GM23338 (cell line): ENCODE data around the gene MRPL37. TPM values are rescaled to one million over a fixed set of nuclear protein-coding genes. Genes with fewer than 3 reads are reported as not detected.

Source experiments
- ATAC-seq: fragments of 200-7000 bp; cut with Tn5 transposase; 3 replicates; pipeline ENCODE4 v1.9.1; 2020
- DNase-seq: peaks from one replicate; pipeline ENCODE4 v3.0.0-alpha.2; 2015; ENCODE audit warnings: low spot score
- H2AFZ ChIP-seq: fragments of 200-600 bp; sonication (generic); 2 replicates; pipeline ENCODE4 v1.8.0; 2016; ENCODE audit warnings: antibody characterized with exemption, mild to moderate bottlenecking, moderate library complexity
- H3F3A ChIP-seq: fragments of 200-600 bp; sonication (generic); replicated peaks from 2 replicates; pipeline ENCODE4 v1.8.0; 2017; ENCODE audit warnings: antibody characterized with exemption, mixed run types, low read depth
- H3K27ac ChIP-seq: fragments of 200-600 bp; sonication (generic); 2 replicates; pipeline ENCODE4 v1.6.1; 2016; ENCODE audit warnings: low read depth
- H3K27me3 ChIP-seq: fragments of 200-600 bp; sonication (generic); 2 replicates; pipeline ENCODE4 v1.8.0; 2016; ENCODE audit warnings: mild to moderate bottlenecking, mixed run types, moderate library complexity; ENCODE audit not compliant: insufficient read depth
- H3K36me3 ChIP-seq: fragments of 200-600 bp; sonication (generic); 2 replicates; pipeline ENCODE4 v1.8.0; 2016; ENCODE audit warnings: mild to moderate bottlenecking; ENCODE audit not compliant: insufficient read depth
- H3K4me1 ChIP-seq: fragments of 200-600 bp; sonication (generic); 2 replicates; pipeline ENCODE4 v1.8.0; 2016; ENCODE audit warnings: mild to moderate bottlenecking, moderate library complexity; ENCODE audit not compliant: insufficient read depth
- H3K4me2 ChIP-seq: fragments of 200-600 bp; sonication (generic); 2 replicates; pipeline ENCODE4 v1.7.1; 2017; ENCODE audit warnings: mixed run types
- H3K4me3 ChIP-seq: fragments of 200-600 bp; sonication (generic); 2 replicates; pipeline ENCODE4 v1.6.1; 2016; ENCODE audit warnings: mixed run types
- H3K79me2 ChIP-seq: fragments of 200-600 bp; sonication (generic); replicated peaks from 2 replicates; pipeline ENCODE4 v1.8.0; 2017; ENCODE audit warnings: mild to moderate bottlenecking; ENCODE audit not compliant: insufficient read depth
- H3K9me2 ChIP-seq: fragments of 200-600 bp; sonication (generic); 2 replicates; pipeline ENCODE4 v1.8.0; 2017; ENCODE audit not compliant: insufficient read depth
- H4K20me1 ChIP-seq: fragments of 200-600 bp; sonication (generic); replicated peaks from 2 replicates; pipeline ENCODE4 v1.8.0; 2017; ENCODE audit warnings: mild to moderate bottlenecking; ENCODE audit not compliant: insufficient read depth
- H3K27ac Mint-ChIP-seq: 2 replicates; pipeline ENCODE4 v1.8.0; 2020; ENCODE audit warnings: inconsistent platforms, mild to moderate bottlenecking, moderate library complexity, mixed read lengths
- H3K27me3 Mint-ChIP-seq: 3 replicates; pipeline ENCODE4 v1.8.0; 2022; ENCODE audit warnings: low read depth, mild to moderate bottlenecking, moderate library complexity, mixed read lengths, inconsistent platforms; ENCODE audit not compliant: insufficient read depth, poor library complexity
- H3K36me3 Mint-ChIP-seq: 3 replicates; pipeline ENCODE4 v1.8.0; 2021; ENCODE audit warnings: low read depth, mild to moderate bottlenecking, inconsistent platforms, moderate library complexity, mixed read lengths
- H3K4me1 Mint-ChIP-seq: 3 replicates; pipeline ENCODE4 v1.8.0; 2020; ENCODE audit warnings: mild to moderate bottlenecking, inconsistent platforms, mixed read lengths
- H3K4me3 Mint-ChIP-seq: 3 replicates; pipeline ENCODE4 v1.8.0; 2021; ENCODE audit warnings: moderate library complexity, mild to moderate bottlenecking, inconsistent platforms, mixed read lengths
- H3K9me3 Mint-ChIP-seq: 3 replicates; pipeline ENCODE4 v1.8.0; 2020; ENCODE audit warnings: moderate library complexity, mild to moderate bottlenecking, inconsistent platforms, mixed read lengths
- CREB1 ChIP-seq: fragments of 250-450 bp; sonication (Bioruptor Pico); IDR thresholded peaks from 2 replicates; pipeline ENCODE4 v1.5.0; 2020; ENCODE audit warnings: low read depth, mild to moderate bottlenecking, moderate library complexity
- CTCF ChIP-seq, 2 experiments: fragments of 200-600 bp in 1 of 2; sonication (generic) in 1 of 2; conservative IDR thresholded peaks; 2 replicates each; pipeline versions ENCODE4 v1.5.1 to v1.6.1; 2016 to 2017; ENCODE audit warnings: antibody characterized with exemption in 2 of 2, low read depth in 2 of 2, mild to moderate bottlenecking in 2 of 2, moderate library complexity in 1 of 2
- EZH2 ChIP-seq: fragments of 200-600 bp; sonication (generic); IDR thresholded peaks from one replicate; pipeline ENCODE4 v1.8.0; 2017; ENCODE audit warnings: antibody characterized with exemption, mild to moderate bottlenecking, low read depth; ENCODE audit not compliant: unreplicated experiment
- NANOG ChIP-seq: IDR thresholded peaks from 2 replicates; pipeline ENCODE4 v1.6.1; 2016; ENCODE audit warnings: antibody characterized with exemption, borderline replicate concordance
- POLR2AphosphoS5 ChIP-seq: IDR thresholded peaks from 2 replicates; pipeline ENCODE4 v1.6.1; 2016; ENCODE audit warnings: antibody characterized with exemption, low read depth
- ZNF114 ChIP-seq: fragments of 250-450 bp; sonication (Bioruptor Pico); IDR thresholded peaks from 2 replicates; pipeline ENCODE4 v1.5.0; 2020; ENCODE audit warnings: mild to moderate bottlenecking, moderate library complexity
- ZNF331 ChIP-seq: fragments of 250-450 bp; sonication (Bioruptor Pico); IDR thresholded peaks from 2 replicates; pipeline ENCODE4 v1.5.0; 2020; ENCODE audit warnings: low read depth, mild to moderate bottlenecking, moderate library complexity
- ZNF462 ChIP-seq: fragments of 250-450 bp; sonication (Bioruptor Pico); IDR thresholded peaks from 2 replicates; pipeline ENCODE4 v1.5.0; 2020; ENCODE audit warnings: mild to moderate bottlenecking, moderate library complexity
- polyA plus RNA-seq: library from polyadenylated mRNA; unstranded; fragments of >200 nt; fragmentation: Nextera tagmentation; extraction: Ambion mirVana; gene quantifications from 2 replicates; pipeline ENCODE4 v1.2.1, GENCODE V29; 2016
- total RNA-seq: library from RNA; depleted of rRNA; stranded (reverse); fragments of >200 nt; shearing (Covaris generic); gene quantifications from 2 replicates; pipeline ENCODE4 v1.2.3, GENCODE V29; 2014

The MRPL37 gene
- total and polyA plus RNA-seq, 2 experiments from 2014 or later: 130 to 155 TPM

- Histone ChIP-seq H3K36me3 (no peaks in the 10 kb centered on the region), H3K4me2 (no peak overlapping the region), H3K9me2 (no peaks in the 10 kb centered on the region), H4K20me1 (no peaks in the 10 kb centered on the region), H3K27me3 (no peaks in the 10 kb centered on the region), H2AFZ (no peak overlapping the region), H3F3A (no peaks in the 10 kb centered on the region), H3K79me2 (no peaks in the 10 kb centered on the region), H3K27ac (no peak overlapping the region), H3K4me3 (no peak overlapping the region), H3K4me1 (no peaks in the 10 kb centered on the region)
- no peak overlapping the region for H3K4me3 Mint-ChIP-seq
- DNase-seq (no peak), ATAC-seq (no peak)
- peaks cover 9% of the 10 kb centered on the region for H3K36me3 Mint-ChIP-seq
- TF ChIP-seq CTCF (conservative IDR thresholded peaks at IDR 0.05; ENCODE audit: low read depth in 2 of 2) (no peak), NANOG (no peak), ZNF331 (CRISPR knock-in tag) (no peak), ZNF114 (CRISPR knock-in tag) (no peak), CREB1 (CRISPR knock-in tag) (no peak), EZH2 (no peak), POLR2AphosphoS5 (no peak), ZNF462 (CRISPR knock-in tag) (no peak)
- no peaks in the 10 kb centered on the region for H3K4me1 Mint-ChIP-seq
- peaks cover 4% of the 10 kb centered on the region for H3K27me3 Mint-ChIP-seq
- no peak overlapping the region for H3K27ac Mint-ChIP-seq
- no peaks in the 10 kb centered on the region for H3K9me3 Mint-ChIP-seq
Measured at GRCh38 chr1:54191525-54191924, 8.4 kb upstream of the MRPL37 start.
